T1000 (cell line): Measurements from ENCODE around the gene BET1.
A peak's percentile ranks its signal among the peaks of the same experiment; 100 is the strongest.
"Not testable (repeated sequence)": the region's sequence is repeated elsewhere in the genome, so short reads cannot be mapped to it uniquely, and the experiment has no call there.

Experiments
- DNase-seq: peaks from one replicate; lab custom pipeline; 2025; ENCODE audit warnings: mixed read lengths; lab: John Stamatoyannopoulos, UW

BET1 gene

DNA sequence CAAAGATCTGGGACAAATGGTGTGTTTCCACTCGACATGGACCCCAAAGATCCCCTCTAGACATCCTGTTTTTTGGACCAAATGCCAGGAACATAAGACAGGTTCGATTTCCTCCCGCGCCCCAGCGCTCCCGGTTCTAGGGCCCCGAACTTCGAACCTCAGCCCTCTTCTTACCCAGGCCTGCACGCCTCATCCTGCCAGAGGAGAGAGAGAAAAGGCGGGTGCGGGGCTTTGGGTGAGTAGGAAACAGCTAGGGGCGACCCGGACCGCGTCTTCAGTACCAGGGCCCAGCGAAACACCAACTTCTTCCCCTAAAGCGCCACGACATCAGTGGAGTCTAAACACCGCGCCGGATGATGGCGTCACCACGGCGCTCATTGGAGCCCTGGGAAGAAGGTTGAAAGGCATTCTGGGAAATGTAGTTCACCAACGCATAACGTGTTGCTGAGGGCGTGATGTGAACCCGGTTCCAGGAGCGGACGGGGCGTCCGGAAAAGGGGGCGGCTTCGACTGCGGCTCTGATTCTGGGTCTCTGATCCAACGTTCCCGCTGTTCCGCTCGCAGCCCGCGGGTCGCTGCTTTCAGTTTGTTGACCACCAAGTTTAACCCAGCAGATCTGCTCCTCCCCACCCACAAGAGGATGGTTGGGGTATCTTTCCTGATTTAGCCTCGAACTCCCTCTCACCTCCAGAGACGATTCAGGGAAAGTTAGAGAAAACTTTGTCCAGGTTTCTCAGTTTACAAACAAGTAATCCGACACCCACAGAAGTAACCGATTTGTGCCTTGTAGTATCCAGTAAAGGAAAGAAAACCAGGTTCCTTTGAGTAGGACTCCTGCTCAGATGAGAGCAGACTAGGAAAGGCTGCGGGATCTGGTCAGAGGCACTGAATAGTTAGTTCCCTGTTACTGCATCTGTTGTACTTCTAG, at the start of gene BET1:
Gene BET1 (minus strand): TSS at position 332 of the 928 bp plus-strand sequence. CDS start 139 bp downstream, at position 193.
- DNase-seq: peak; percentile 66

GRCh38 chr7:94053532-94053931, 49.4 kb upstream of the BET1 start:
- DNase-seq: no peak

DNA sequence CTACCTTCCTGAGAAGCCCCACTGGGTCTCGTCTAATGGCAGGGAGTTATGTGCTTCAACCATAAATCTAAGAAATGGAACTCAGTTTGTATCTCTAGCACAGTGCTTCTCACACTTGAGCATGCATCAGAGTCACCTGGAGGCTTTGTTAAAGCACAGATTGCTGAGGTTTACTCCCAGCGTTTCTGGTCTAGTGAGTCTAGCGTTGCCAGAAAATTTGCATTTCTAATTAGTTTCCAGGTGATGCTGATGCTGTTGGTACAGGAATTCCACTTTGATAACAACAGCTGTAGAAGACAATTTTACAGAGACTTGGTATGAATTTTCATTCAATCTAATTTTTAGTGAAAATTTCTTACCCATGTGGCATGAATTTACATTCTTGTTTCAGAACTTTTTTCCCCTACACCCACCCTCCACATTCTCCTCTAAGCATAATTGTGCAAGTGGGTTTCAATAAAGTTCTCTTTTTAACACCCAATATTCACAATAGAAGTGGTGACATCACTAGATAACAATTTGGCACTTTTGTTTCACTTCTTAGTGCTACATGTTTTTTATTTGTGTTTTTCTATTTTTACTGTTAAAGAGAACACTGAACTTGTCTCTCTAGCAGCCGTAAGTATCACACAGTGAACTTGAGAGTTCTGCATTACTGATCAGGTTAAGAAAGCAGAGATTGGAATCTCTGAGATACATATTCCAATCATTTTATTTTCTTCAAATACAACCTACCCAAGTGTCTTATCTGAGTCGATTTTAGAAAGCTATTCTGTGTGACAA, 48.4 kb upstream of the BET1 start:
- no peak for DNase-seq

- no peak for DNase-seq
These were observed 45.9 kb upstream of the BET1 start for GRCh38 chr7:94050046-94050445.

DNA sequence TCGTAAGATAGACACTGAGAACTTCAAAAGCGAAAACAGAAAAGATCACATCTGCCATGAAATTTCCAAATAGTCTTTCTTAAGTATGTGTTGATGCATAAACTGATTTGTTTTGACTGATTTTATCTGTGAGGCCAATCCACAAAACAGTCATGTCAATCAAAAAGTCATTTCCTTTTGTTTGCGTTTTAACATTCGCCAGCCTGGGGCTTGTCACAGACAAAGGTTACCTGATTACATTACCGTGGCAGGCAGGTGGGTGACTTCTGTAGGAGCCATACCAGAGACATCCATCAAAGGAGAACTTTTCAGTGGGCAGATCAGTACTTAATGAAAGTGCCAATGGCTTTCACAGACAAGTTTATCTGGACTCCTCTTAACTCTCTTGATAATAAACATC, 45.5 kb upstream of the BET1 start:
- no peak for DNase-seq

- DNase-seq: no peak
These were observed 44.6 kb upstream of the BET1 start for GRCh38 chr7:94048755-94049154.

GRCh38 chr7:94047956-94048355, 43.8 kb upstream of the BET1 start:
- no peak for DNase-seq

DNA sequence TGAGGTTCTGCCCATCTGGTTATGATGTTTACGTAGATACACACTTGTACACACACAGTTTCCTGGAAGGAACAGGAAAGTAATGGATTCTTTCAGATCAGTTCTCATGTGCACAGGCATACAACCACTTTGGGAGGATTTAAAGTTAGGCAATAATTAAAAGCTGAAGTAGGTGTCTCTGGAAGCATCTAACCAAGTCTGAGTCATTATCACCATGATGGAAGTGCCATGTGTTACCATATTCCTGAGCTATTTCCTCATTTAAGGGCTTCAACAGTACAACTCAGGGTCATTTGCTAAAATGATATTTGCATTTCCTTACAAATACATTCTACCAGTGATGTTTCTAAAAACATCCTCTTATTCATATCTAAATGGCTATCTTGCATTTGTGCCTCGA, 41.4 kb upstream of the BET1 start:
- DNase-seq: no peak

- DNase-seq: no peak
These were observed 40.7 kb upstream of the BET1 start for GRCh38 chr7:94044806-94045205.

GRCh38 chr7:94043299-94043698, 39.1 kb upstream of the BET1 start:
- DNase-seq: no peak

DNA sequence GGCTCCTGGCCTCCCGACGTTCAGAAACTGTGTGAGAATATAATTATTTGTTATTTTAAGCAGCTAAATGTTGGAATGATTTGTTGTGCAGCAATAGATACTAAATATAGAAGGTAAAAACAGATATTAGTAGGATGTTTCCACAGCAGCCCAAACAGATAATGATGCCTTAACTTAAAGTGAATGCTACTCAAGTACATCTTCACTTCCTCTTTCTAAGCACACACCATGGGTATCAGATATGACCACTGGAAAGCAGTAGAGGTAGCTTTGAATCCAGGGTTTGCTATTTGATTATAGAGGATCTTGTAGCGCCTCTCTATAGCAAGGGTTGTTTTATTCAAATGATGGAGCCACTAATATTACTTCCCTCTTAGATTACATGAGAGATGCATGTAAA, 38.2 kb upstream of the BET1 start:
- no peak for DNase-seq

DNA sequence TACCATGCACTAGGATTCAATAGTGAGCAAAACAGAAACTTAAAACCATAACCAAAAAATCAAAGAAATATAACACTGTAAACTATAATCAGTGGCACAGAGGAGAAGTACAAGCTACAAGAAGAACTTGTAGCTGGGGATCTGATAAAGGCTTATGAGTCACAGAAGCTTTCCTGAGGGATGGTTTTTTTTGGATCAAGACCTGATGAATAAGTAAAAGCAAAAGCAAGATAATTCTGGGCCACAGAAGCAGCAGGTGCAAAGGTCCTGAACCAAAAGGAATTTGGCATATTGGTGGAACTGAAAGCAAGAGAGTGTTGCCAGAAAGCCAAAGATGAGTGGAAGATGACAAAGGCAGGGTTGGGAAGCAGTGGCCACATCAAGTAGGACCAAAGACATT, 37.4 kb upstream of the BET1 start:
- no peak for DNase-seq

DNA sequence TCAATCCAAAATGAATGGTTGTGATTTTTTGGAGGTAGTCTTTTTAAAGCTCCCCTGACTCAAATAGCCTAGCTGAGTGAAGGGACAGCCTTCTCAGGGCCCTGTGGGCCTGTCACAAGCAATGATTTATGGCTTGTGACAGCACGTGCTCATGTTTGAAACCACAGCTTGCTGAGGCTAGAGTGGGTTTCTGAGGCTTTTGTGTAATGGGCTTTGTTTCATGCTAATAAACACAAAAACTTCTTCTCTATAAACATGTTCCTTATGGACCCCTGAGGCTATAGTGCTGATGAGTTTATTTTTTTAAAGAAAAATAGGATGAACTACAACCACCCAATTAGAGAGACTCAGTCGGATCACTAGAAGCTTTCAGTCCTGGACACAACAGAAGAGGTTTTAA, 36.1 kb upstream of the BET1 start:
- no peak for DNase-seq

DNA sequence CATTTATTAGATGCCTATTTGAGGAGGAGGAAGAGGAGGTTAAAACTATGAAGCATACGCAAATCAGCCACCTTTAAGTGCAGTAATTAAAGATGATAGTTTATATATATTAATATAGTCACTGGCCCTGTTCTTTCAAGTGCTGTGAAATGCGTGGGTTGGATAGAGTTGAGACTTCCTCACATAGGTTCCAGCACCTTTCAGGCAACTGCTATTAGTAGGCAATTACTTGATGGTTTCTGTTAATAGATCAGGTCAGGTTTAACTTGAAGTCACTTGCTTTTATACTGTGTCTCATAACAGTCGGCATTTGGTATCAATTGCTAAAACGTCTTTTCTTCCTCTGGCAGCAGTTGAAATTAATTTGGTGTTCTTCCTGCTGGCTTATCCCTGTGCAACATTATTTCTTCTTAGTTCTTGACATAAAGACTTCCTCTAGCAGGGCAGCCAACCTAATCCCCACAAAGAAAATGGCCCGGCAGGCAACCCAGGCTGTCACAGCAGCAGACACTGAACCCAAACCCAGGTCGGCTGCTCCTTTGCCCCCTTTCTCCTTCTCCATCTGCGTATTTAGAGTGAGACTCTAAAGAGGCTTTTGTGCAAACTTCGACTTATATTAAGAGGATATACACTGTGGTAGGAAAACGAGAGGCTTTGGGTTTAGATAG, 35.3 kb upstream of the BET1 start:
- DNase-seq: no peak

DNA sequence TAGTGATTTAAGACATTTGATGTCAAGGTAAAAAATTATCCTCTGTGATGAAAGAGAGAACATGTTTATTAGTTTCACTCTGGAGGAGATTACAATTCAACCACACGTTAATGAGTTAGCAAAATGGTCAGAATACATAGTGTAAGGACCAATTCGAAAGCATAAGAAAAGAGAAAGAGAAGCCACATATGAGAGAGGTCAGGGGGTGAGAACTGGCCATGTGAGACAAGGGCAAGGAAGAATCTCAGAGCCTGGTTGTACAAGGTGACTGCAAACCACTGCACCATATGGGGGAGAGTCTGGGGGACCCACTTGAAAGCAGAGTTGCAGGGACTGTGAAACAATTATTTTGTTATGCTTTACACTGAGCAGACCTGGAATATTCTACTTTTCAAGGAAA, 27.7 kb upstream of the BET1 start:
- no peak for DNase-seq

DNA sequence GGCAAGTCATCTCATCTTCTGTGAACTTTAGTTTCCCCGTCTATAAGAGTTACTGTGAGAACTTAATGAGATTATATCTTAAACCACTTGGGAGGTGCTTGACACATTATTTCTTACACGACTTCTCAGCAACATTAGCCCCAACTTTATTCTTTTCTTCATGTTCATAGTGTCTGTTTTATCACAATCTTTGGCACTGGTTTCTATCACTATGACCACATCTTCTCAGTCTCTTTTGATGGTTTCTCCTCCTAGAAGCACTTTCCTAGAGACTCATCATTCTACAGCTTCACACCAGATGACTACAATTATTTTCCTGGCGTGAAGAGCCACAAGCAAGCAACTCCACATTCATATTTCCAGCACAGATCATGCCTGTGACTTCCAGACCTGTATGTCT, 26.5 kb upstream of the BET1 start:
- DNase-seq: no peak

- DNase-seq: no peak
These were observed 25.8 kb upstream of the BET1 start for GRCh38 chr7:94029976-94030375.

- DNase-seq: no peak
These were observed 24.6 kb upstream of the BET1 start for GRCh38 chr7:94028768-94029167.

DNA sequence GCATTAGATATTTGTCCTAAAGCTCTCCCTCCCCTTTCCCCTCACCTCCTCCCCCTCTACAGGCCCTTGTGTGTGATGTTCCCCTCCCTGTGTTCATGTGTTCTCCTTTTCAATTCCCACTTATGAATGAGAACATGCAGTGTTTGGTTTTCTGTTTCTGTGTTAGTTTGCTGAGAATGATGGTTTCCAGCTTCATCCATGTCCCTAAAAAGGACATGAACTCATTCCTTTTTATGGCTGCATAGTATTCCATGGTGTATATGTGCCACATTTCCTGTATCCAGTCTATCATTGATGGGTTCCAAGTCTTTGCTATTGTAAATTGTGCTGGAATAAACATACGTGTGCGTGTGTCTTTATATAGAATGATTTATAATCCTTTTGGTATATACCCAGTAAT, 22.5 kb upstream of the BET1 start:
- not testable (repeated sequence) for DNase-seq

DNA sequence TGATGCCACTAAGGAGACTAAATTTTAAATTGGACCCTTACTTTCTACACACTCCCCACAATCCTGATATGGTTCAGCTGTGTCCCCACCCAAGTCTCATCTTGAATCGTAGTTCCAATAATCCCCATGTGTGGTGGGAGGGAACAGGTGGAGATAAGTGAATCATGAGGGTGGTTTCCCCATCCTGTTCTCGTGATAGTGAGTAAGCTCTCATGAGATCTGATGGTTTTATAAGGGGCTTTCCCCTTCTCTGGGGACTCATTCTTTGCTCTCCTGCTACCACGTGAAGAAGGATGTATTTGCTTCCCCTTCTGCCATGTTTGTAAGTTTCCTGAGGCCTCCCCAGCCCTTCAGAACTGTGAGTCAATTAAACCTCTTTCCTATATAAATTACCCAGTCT, 18.4 kb upstream of the BET1 start:
- no peak for DNase-seq

DNA sequence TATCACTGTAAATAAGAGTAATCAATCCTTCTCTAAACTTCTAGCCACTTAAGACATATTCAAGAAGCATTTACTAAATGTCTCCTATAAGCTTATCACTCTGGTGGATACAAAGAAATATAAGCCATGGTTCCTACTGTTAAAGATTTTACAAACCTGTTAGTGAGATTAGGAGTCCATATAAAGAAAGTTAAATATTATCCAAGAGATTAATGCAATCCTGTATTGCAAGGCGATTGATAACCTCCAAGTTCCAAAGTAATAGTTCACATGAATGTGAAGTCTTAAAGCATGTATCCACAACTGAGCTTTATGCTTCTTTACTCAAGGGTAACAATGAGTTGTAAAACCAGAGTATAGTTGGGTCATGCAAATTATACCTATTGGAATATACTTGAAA, 12.6 kb upstream of the BET1 start:
- no peak for DNase-seq

- no peak for DNase-seq
These were observed 11.4 kb upstream of the BET1 start for GRCh38 chr7:94015538-94015937.

DNA sequence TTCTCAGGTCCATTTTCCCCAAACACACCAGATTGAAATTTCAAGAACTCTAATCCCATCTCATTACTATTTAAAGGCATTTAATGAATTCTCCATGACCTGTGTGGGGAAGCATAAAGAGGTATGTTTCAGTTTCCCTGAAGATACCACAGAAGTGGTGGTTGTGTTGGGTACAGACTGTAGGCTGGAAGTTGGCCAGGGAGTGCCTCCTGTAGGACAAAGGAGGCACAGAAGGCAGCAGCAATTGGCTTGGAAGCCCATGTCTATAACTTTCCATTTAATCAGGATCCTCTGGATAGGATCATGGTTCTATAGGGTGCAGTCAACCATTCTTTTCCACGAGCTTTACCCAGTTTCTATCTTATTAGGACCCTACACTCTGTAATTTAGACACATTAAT, 8.6 kb upstream of the BET1 start:
- no peak for DNase-seq
